NCI-H146 (cell line): ENCODE measurements around the gene PRKCE.

Source experiments
- DNase-seq: peaks from one replicate; lab custom pipeline; 2025; lab: John Stamatoyannopoulos, UW

The PRKCE gene

DNA sequence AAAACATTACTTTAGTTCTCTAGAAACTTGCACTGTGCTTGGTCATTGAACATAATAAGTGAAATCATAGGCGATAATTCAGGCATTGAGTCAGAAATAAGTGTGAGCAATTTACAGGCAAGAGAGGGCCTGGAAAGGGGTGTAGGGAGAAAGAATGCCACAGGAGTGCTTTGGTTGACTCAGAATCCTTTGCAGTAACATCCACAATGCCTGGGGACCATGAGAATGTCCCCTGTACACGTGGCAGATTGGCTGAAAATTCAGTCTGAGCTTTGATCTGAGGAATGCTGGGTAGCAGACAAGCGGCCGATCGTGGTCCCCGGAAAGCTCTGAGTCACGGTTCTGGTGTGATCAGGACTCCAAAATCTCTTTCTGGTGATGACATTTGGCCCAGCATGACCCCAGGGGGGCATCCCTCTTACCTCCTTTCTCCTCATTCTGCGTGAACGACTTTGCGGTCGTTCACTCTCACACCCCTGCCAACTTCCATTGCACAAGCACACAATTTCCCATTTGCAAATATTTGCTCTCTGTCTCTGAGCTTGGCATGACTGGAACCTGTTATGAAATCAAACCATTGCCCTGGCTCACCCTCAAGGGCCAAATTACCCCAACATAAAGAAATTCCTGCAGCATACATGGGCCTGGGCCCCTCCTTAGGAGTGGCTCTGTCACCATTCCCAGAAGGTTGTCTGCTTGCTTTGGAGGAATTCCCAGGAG is 340.7 kb downstream of the PRKCE start:
- DNase-seq: no peak

- no peak for DNase-seq
These were observed 341.4 kb downstream of the PRKCE start for GRCh38 chr2:45992741-45993475.

- DNase-seq: peak; percentile 55
These were observed 342.1 kb downstream of the PRKCE start for GRCh38 chr2:45993476-45993991.

- DNase-seq: no peak
These were observed 342.6 kb downstream of the PRKCE start for GRCh38 chr2:45994060-45994459.

GRCh38 chr2:46000660-46001059 is 349.2 kb downstream of the PRKCE start:
- DNase-seq: no peak

DNA sequence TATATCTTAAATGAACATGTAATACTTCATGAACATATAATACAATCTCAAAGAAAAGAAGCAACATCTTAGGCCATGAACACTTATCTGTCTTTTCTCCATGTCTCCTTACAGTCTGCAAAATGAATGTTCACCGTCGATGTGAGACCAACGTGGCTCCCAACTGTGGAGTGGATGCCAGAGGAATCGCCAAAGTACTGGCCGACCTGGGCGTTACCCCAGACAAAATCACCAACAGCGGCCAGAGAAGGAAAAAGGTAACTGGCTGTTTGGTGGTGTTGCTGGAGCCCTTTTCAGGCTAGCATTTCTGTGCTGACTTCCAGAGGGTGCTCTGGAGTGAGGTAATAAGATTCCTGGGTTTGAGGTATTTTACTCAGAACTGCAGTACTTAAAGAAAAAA is 349.8 kb downstream of the PRKCE start:
- no peak for DNase-seq

DNA sequence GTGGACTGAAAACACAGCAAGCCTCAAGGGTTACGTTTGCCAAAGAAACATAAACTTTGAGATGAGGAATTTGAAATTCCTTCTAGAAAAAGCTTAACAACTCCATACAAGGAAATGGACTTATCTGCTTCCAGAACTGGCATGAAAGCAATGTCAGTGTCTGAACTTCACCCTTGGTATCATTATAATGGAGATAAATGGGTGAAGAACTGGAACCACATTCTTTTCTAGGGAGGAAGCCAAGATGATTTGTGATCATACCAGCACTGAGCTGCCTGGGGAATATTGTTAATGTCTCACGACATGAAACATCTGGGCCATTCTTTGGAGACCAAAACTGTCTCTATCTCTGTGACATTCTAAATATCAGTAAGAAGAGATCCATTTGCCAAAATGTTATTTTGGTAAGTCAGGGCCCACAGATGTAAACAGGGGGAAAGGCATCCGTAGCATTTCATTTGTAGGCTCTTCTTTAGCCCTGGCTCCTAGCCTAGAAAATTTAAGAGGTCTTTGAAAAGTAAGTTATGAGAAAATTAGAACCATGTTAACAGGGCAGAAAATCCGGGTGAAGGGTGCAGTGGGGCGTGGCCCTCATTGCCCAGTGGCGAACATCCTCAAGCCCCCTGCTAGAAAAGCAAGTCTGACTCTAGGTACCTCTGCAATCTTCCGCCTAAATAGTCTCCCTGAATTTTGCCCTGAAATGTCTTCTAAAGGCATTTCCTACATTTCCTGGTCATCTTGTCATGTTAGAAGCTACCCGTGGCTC is 350.4 kb downstream of the PRKCE start:
- DNase-seq: no peak

- DNase-seq: peak; percentile 44
These were observed 351.0 kb downstream of the PRKCE start for GRCh38 chr2:46002507-46002883.

- DNase-seq: no peak
These were observed 351.5 kb downstream of the PRKCE start for GRCh38 chr2:46002947-46003346.

- no peak for DNase-seq
These were observed 352.5 kb downstream of the PRKCE start for GRCh38 chr2:46003903-46004473.

DNA sequence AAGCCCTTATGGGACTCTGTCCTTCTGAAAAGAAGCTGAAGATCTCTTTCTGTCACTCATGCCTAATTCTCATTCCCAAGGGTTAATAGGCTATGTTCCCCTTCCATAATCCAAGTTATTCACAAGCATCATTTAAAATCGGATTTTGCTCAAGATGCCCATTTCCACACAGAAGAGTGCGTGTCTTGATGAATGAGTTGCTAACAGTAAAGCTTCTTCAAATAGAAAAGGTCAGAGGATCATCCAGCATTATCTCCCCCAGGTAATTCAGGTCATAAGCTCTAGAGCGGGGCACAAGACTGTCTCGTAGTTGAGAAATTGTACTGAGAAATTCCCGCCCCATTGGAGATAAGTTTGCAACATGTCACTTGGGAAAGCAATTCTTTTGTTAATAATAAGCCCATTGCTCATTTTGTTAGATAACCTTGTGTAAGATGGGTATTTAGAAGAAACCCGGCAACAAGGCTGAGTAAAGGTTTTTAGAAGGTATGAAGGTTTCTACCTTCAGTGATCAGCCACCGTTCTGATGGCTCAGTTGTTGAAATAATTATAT is 355.1 kb downstream of the PRKCE start:
- no peak for DNase-seq

DNA sequence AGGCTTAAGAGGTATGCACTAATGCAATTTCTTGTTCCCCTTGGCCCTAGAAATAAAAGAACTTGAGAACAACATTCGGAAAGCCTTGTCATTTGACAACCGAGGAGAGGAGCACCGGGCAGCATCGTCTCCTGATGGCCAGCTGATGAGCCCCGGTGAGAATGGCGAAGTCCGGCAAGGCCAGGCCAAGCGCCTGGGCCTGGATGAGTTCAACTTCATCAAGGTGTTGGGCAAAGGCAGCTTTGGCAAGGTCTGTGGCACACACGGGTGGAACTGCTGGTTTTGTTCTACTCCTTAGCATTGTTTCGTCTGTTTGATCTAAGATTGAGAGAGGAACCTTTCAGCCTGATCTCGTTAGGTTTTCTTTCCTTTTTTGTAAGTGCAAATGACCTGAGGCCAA is 355.9 kb downstream of the PRKCE start:
- no peak for DNase-seq

DNA sequence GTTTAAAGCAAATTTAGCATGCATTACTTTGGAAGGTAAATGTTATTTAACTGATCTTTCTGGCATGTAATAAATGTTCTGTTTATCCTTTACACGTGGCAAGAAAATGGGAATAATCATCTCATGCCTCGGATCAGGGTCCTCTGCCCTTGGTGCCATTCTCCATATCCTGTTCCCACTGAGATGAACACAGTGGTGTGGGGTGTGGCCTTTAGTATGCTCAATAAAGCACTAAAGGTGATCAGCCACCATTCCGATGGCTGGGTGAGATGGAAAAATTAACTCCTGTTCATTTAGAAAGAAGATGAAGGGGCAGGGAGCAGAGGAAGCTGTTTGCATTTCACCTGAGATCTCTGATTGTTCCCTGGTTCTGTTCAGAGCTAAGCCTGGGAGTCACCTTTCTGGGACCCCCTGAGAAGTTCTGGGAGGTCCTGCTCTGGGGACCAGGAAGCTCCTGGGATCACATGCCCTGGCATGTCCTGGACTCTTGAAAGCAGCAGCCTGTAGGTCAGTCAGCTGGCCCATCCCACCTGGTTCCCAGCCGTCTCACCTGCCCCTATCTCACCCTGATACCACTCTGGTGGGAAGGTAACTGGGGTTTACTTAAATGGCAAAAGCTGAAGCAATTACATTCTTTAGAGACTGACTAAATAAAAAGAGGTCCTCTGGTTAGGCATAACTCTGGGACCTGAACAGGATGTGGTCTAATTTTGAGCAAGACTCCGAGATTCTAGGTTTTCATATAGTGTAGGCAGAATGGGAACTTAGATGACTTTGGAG is 356.8 kb downstream of the PRKCE start:
- DNase-seq: no peak

GRCh38 chr2:46009315-46009714 is 357.8 kb downstream of the PRKCE start:
- no peak for DNase-seq

DNA sequence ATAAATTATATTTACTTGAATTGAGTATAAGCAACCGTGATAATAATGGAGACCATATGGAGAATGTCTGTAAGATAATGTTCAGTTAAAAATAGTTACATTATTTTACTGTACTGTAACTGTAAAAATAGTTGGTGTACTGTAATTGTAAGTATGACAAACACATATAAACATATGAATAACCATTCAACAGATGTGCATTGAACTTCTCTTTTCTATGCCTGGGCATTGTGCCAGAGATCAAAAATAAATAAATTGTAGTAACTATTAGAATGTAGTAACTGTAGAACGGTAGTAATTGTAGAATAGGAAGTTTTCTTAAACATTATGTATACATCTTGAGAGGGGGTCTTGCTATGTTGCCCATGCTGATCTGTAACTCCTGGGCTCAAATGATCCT is 358.3 kb downstream of the PRKCE start:
- DNase-seq: no peak

DNA sequence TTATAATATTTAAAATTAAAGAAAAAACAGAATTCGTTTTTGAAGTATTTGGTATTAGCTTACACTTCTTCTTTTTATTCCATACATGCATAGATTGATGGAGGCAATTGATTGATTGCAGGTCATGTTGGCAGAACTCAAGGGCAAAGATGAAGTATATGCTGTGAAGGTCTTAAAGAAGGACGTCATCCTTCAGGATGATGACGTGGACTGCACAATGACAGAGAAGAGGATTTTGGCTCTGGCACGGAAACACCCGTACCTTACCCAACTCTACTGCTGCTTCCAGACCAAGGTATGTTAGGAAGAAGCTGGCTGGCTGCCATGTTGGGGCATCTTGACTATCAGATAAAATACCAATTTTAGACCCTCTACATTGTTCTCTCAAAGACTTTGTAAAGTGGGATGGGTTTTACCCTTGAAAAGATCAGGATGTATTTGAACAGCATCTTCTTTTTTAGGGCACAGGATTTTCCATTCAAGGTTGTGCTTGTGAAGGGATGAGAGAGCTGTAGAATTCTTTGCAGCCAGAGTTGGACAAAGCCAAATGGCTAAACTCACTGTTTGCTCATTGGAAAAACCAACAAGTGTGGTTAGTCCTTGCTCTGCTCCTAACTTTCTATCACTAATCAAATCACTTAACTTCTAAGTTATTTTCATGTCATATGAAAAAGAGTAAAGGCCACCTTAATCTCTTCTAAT is 358.9 kb downstream of the PRKCE start:
- DNase-seq: no peak

DNA sequence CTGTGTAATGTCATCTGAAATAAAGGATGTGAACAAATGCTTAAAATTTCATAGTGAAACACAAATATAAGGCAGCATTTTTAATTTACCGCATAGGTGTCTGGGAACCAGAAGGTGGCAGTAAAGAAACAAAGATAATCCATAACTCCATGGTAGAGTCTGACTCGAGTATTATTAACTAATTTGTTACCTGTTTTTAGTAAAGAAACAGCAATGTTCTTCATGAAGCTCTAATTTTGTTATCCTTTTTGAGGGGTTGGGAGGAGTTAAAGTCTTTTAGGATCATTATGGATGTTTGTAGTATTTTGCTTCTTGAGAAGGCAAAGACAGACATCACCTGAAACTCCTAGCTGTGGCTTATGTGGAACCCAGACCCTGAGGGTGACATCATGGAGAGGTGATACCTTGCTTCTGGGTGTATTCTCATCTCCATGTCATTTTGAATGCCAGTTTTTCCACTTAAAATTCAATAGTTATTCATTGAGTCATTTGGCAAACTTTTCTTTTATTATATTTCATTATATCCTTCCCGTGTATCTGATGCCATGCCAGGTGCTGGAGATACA is 359.5 kb downstream of the PRKCE start:
- no peak for DNase-seq

DNA sequence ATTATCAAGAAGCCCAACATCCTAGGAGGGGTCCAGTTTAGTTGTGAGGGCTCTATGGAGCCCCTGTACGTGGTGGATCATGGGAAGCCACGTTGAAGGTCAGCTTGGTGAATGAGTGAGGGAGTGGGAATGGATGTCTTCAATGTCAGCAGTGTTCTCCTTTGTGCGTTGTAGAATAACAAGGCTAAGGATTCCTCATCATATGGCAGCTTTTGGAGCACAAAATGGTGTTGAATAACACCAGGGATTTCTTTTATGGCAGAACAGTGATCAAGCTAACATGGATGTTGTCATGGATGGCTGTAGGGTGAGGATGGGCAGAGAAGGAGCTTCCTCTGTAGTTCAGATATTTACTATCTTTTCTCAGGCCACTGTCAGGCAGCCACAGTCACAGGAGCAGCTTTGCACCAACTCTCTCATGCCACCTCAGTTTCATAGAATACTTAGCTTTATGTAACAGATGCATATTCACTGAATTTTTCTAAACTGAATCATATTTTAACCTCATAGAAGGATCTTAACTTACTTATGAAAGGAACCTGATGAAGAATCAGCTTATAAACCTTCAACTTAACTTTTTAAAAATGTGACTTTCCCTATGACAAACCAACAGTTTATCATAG is 361.3 kb downstream of the PRKCE start:
- no peak for DNase-seq

GRCh38 chr2:46013726-46014125 is 362.3 kb downstream of the PRKCE start:
- no peak for DNase-seq
